A673 (cell line): Measurements from ENCODE around the gene HEXD. TPM values are rescaled to one million over a fixed set of nuclear protein-coding genes. Genes with fewer than 3 reads are reported as not detected.
"Not testable (repeated sequence)": the region's sequence is repeated elsewhere in the genome, so short reads cannot be mapped to it uniquely, and the experiment has no call there.

Source experiments
- BruUV-seq: library from RNA; stranded (reverse); fragments of 400-500 nt; replicated peaks from 2 replicates; lab custom pipeline; 2021; lab: Mats Ljungman, UMichigan
- CTCF ChIA-PET: fragments of 300-600 bp; sonication (Branson Sonifier 250); formaldehyde crosslinking; loops from one replicate; lab custom pipeline; 2022; ENCODE audit warnings: antibody characterized with exemption; lab: Charles Lee
- POLR2A ChIA-PET: fragments of 300-600 bp; sonication (Branson Sonifier 250); formaldehyde crosslinking; loops from one replicate; lab custom pipeline; 2022; ENCODE audit warnings: antibody characterized with exemption; ENCODE audit not compliant: low non-redundant PET; lab: Charles Lee
- DNase-seq: peaks from one replicate; pipeline ENCODE4 v3.0.0-alpha.2; 2015; ENCODE audit warnings: low spot score
- H3K27ac ChIP-seq: fragments of 200-600 bp; sonication (generic); 2 replicates; pipeline ENCODE4 v1.5.1; 2016; ENCODE audit warnings: mixed run types, low read depth, mild to moderate bottlenecking, mixed read lengths, antibody characterized with exemption, low read length; ENCODE audit not compliant: poor library complexity, severe bottlenecking
- H3K27me3 ChIP-seq: fragments of 200-600 bp; sonication (generic); replicated peaks from 2 replicates; pipeline ENCODE4 v1.6.1; 2017; ENCODE audit warnings: mixed run types, low read depth, mild to moderate bottlenecking, mixed read lengths, antibody characterized with exemption, low read length; ENCODE audit not compliant: insufficient read depth, poor library complexity
- H3K36me3 ChIP-seq: fragments of 200-600 bp; sonication (generic); 2 replicates; pipeline ENCODE4 v1.6.1; 2016; ENCODE audit warnings: mixed run types, mild to moderate bottlenecking, mixed read lengths, antibody characterized with exemption, low read length; ENCODE audit not compliant: insufficient read depth, poor library complexity, severe bottlenecking
- H3K4me1 ChIP-seq: fragments of 200-600 bp; sonication (generic); 2 replicates; pipeline ENCODE4 v1.6.1; 2017; ENCODE audit warnings: mixed run types, mild to moderate bottlenecking, mixed read lengths, antibody characterized with exemption, low read length; ENCODE audit not compliant: insufficient read depth, poor library complexity, severe bottlenecking
- H3K4me3 ChIP-seq: fragments of 200-600 bp; sonication (generic); 2 replicates; pipeline ENCODE4 v1.5.1; 2016; ENCODE audit warnings: low read depth, mixed run types, mild to moderate bottlenecking, mixed read lengths, low read length; ENCODE audit not compliant: poor library complexity, severe bottlenecking
- H3K9me3 ChIP-seq: fragments of 200-600 bp; sonication (generic); 2 replicates; pipeline ENCODE4 v1.6.1; 2016; ENCODE audit warnings: mixed run types, low read depth, mild to moderate bottlenecking, mixed read lengths, antibody characterized with exemption, low read length; ENCODE audit not compliant: poor library complexity, severe bottlenecking
- CTCF ChIP-seq: fragments of 300-800, 200-600 bp; sonication (generic); conservative IDR thresholded peaks from 2 replicates; pipeline ENCODE4 v1.5.1; 2017; ENCODE audit warnings: low read depth, mild to moderate bottlenecking, antibody characterized with exemption, low read length, moderate library complexity, mixed read lengths
- EZH2 ChIP-seq: fragments of 200-600 bp; sonication (generic); IDR thresholded peaks from 2 replicates; pipeline ENCODE4 v1.6.1; 2017; ENCODE audit warnings: borderline replicate concordance, low read depth, mild to moderate bottlenecking, mixed read lengths, antibody characterized with exemption, low read length; ENCODE audit not compliant: poor library complexity, severe bottlenecking
- intact Hi-C: fragments of 100-400 bp; cut with micrococcal nuclease; formaldehyde crosslinking; loops from one replicate; pipeline ENCODE4 v1.10.0; 2022; ENCODE audit not compliant: unreplicated experiment
- total RNA-seq: library from RNA; stranded (reverse); gene quantifications from 2 replicates; pipeline ENCODE4 v1.2.3, GENCODE V29; 2021

The HEXD gene
- total RNA-seq, 1 experiment from 2014 or later: 20.1 TPM

- POLR2A ChIA-PET: interaction anchor here (0.7 kb wide), 1 partner anchor 11 kb away, joined by 5 read pairs; no protein-coding TSS in a partner anchor
- no peak overlapping the region for H3K4me3 ChIP-seq
- CTCF ChIA-PET: no interaction called here
- intact Hi-C loops: loop anchor here (5.0 to 10.0 kb wide), 3 partner anchors 43 to 165 kb away; no protein-coding TSS in a partner anchor
- no peak for DNase-seq
- H3K9me3 ChIP-seq: no peaks in the 10 kb centered on the region
- TF ChIP-seq EZH2 (no peak), CTCF (no peak)
- no peaks in the 10 kb centered on the region for H3K27me3 ChIP-seq
- no peak overlapping the region for H3K27ac ChIP-seq
- BruUV-seq: no TSS peak
- H3K36me3 ChIP-seq: peaks cover 2% of the 10 kb centered on the region
- no peaks in the 10 kb centered on the region for H3K4me1 ChIP-seq
Measured at GRCh38 chr17:82410014-82410716, 8.0 kb upstream of the HEXD start.

- no peak for DNase-seq
- no peaks in the 10 kb centered on the region for H3K27me3 ChIP-seq
- ChIA-PET POLR2A (no interaction called here), CTCF (no interaction called here)
- no peaks in the 10 kb centered on the region for H3K4me1 ChIP-seq
- no peak overlapping the region for H3K27ac ChIP-seq
- no TSS peak for BruUV-seq
- intact Hi-C loops: loop anchor here (5.0 to 10.0 kb wide), 3 partner anchors 44 to 167 kb away; no protein-coding TSS in a partner anchor
- H3K4me3 ChIP-seq: no peak overlapping the region
- H3K9me3 ChIP-seq: no peaks in the 10 kb centered on the region
- peaks cover 2% of the 10 kb centered on the region for H3K36me3 ChIP-seq
- TF ChIP-seq CTCF: no peak
- TF ChIP-seq EZH2: no peak
Measured at GRCh38 chr17:82411396-82412053, 6.6 kb upstream of the HEXD start.

GRCh38 chr17:82412081-82412480 lies 6.1 kb upstream of the HEXD start:
- CTCF ChIA-PET, H3K27ac ChIP-seq, H3K4me1 ChIP-seq, H3K9me3 ChIP-seq, H3K36me3 ChIP-seq, BruUV-seq, H3K27me3 ChIP-seq, DNase-seq, H3K4me3 ChIP-seq: not testable (repeated sequence)
- intact Hi-C loops: loop anchor here (5.0 to 10.0 kb wide), 3 partner anchors 45 to 167 kb away; no protein-coding TSS in a partner anchor
- POLR2A ChIA-PET: interaction anchor here (0.6 kb wide), 1 partner anchor 11 kb away, joined by 4 read pairs; no protein-coding TSS in a partner anchor
